Keratinocyte (primary cell): Measurements from ENCODE around the gene CXXC5. TPM values are rescaled to one million over a fixed set of nuclear protein-coding genes. Genes with fewer than 3 reads are reported as not detected.

Experiments
- DNase-seq: peaks from one replicate; pipeline ENCODE4 v3.0.0-alpha.2; 2011; ENCODE audit warnings: low read depth, missing footprints, low spot score
- FAIRE-seq: peaks from 2 replicates; lab custom pipeline; 2011; peaks lifted over from hg19 to GRCh38; lab: Jason Lieb, UNC
- H2AFZ ChIP-seq: 2 replicates; pipeline ENCODE4 v1.6.0; 2012; ENCODE audit warnings: low read length, control low read depth, inconsistent platforms; ENCODE audit not compliant: control insufficient read depth
- H3K27ac ChIP-seq: 2 replicates; pipeline ENCODE4 v1.5.1; 2011; ENCODE audit warnings: low read length; ENCODE audit not compliant: control insufficient read depth, insufficient read depth
- H3K27me3 ChIP-seq: 3 replicates; pipeline ENCODE4 v1.6.0; 2011; ENCODE audit warnings: low read length; ENCODE audit not compliant: control insufficient read depth, insufficient read depth; ENCODE audit errors: extremely low read depth
- H3K36me3 ChIP-seq, 2 experiments: 2 replicates in 1 of 2; 3 replicates in 1 of 2; pipeline ENCODE4 v1.5.1; 2011; ENCODE audit warnings: low read length in 2 of 2, mild to moderate bottlenecking in 1 of 2; ENCODE audit not compliant: control insufficient read depth in 2 of 2, insufficient read depth in 2 of 2; ENCODE audit errors: extremely low read depth in 1 of 2
- H3K4me1 ChIP-seq: 3 replicates; pipeline ENCODE4 v1.5.1; 2011; ENCODE audit warnings: low read length; ENCODE audit not compliant: control insufficient read depth, insufficient read depth; ENCODE audit errors: extremely low read depth
- H3K4me2 ChIP-seq: 3 replicates; pipeline ENCODE4 v1.6.0; 2011; ENCODE audit warnings: low read depth, low read length; ENCODE audit not compliant: control insufficient read depth, insufficient read depth; ENCODE audit errors: extremely low read depth
- H3K4me3 ChIP-seq, 3 experiments: fragments of 200-600 bp in 1 of 3; sonication (generic) in 1 of 3; 2 replicates in 2 of 3; 3 replicates in 1 of 3; pipeline ENCODE4 v1.5.1; 2011 to 2016; ENCODE audit warnings: low read length in 3 of 3, mild to moderate bottlenecking in 3 of 3, control low read depth in 2 of 3, inconsistent platforms in 1 of 3, low read depth in 1 of 3, mixed read lengths in 1 of 3, mixed run types in 1 of 3, moderate library complexity in 1 of 3; ENCODE audit not compliant: control insufficient read depth in 2 of 3, insufficient read depth in 2 of 3; ENCODE audit errors: extremely low read depth in 1 of 3
- H3K79me2 ChIP-seq: 2 replicates; pipeline ENCODE4 v1.6.0; 2012; ENCODE audit warnings: low read length; ENCODE audit not compliant: control insufficient read depth, insufficient read depth
- H3K9ac ChIP-seq: 3 replicates; pipeline ENCODE4 v1.6.0; 2011; ENCODE audit warnings: low read length; ENCODE audit not compliant: control insufficient read depth, insufficient read depth; ENCODE audit errors: extremely low read depth
- H3K9me1 ChIP-seq: 3 replicates; pipeline ENCODE4 v1.6.0; 2011; ENCODE audit warnings: low read length; ENCODE audit not compliant: control insufficient read depth, insufficient read depth; ENCODE audit errors: extremely low read depth
- H3K9me3 ChIP-seq: 2 replicates; pipeline ENCODE4 v1.5.1; 2012; ENCODE audit warnings: low read depth, low read length; ENCODE audit not compliant: control insufficient read depth
- H4K20me1 ChIP-seq: 3 replicates; pipeline ENCODE4 v1.6.0; 2011; ENCODE audit warnings: low read length; ENCODE audit not compliant: control insufficient read depth, insufficient read depth; ENCODE audit errors: extremely low read depth
- CTCF ChIP-seq, 3 experiments: IDR thresholded peaks in 1 of 3; conservative IDR thresholded peaks in 1 of 3; optimal IDR thresholded peaks in 1 of 3; 2 replicates in 2 of 3; 3 replicates in 1 of 3; pipeline versions ENCODE3 to v1.5.1; 2011; ENCODE audit warnings: low read length in 3 of 3, mild to moderate bottlenecking in 3 of 3, moderate library complexity in 2 of 3, control low read depth in 1 of 3, inconsistent platforms in 1 of 3; ENCODE audit not compliant: insufficient read depth in 2 of 3; ENCODE audit errors: extremely low read depth in 1 of 3
- EZH2 ChIP-seq: IDR thresholded peaks from one replicate; pipeline ENCODE4 v1.6.1; 2012; ENCODE audit warnings: inconsistent platforms, mild to moderate bottlenecking, low read length, moderate library complexity
- dilution Hi-C: fragments of 300-500 bp; cut with MboI; formaldehyde crosslinking; loops from one replicate; pipeline ENCODE4 v1.7.0; 2020; ENCODE audit warnings: low sequenced_read_pairs; ENCODE audit not compliant: extremely low pct_ligation_motif_present
- polyA plus RNA-seq, 5 experiments: library from polyadenylated mRNA; depleted of rRNA in 3 of 5; stranded (reverse) in 3 of 5; stranded (forward) in 1 of 5; unstranded in 1 of 5; fragments of >200 nt; gene quantifications; 1 replicate in 1 of 5; 2 replicates in 3 of 5; 3 replicates in 1 of 5; pipeline versions ENCODE4 v1.2.1 to v1.2.3, GENCODE V29; 2011 to 2012; ENCODE audit warnings: missing spikeins in 2 of 5, low read depth in 1 of 5, low replicate concordance in 1 of 5

CXXC5 gene
- polyA plus RNA-seq, 1 donor (not counting 4 experiments of a cell fraction or from before 2014, with no cell fraction given), result 1.0 TPM

- Histone ChIP-seq H3K27me3 (no peaks in the 10 kb centered on the region), H4K20me1 (no peaks in the 10 kb centered on the region), H3K9ac (no peak overlapping the region), H3K9me1 (no peaks in the 10 kb centered on the region), H3K36me3 (no peaks in the 10 kb centered on the region), H3K9me3 (no peaks in the 10 kb centered on the region), H3K79me2 (no peaks in the 10 kb centered on the region), H3K4me3 (no peak overlapping the region), H3K4me1 (peaks cover 19% of the 10 kb centered on the region), H3K27ac (no peak overlapping the region), H3K4me2 (no peak overlapping the region), H2AFZ (no peak overlapping the region)
- dilution Hi-C loops, result no loop called here
- no peak for TF ChIP-seq EZH2
- TF ChIP-seq CTCF (optimal IDR thresholded peaks at IDR 0.05 in 1 of 3, IDR thresholded peaks at IDR 0.05 in 1 of 3, conservative IDR thresholded peaks at IDR 0.05 in 1 of 3; ENCODE audit: extremely low read depth in 1 of 3, insufficient read depth in 2 of 3, low read length in 3 of 3), result no peak
- FAIRE-seq (no peak), DNase-seq (no peak)
Measured at GRCh38 chr5:139657363-139658321, 9.5 kb downstream of the CXXC5 start.

- TF ChIP-seq EZH2 (no peak), CTCF (optimal IDR thresholded peaks at IDR 0.05 in 1 of 3, IDR thresholded peaks at IDR 0.05 in 1 of 3, conservative IDR thresholded peaks at IDR 0.05 in 1 of 3; ENCODE audit: extremely low read depth in 1 of 3, insufficient read depth in 2 of 3, low read length in 3 of 3) (no peak)
- Histone ChIP-seq H3K9me1 (no peaks in the 10 kb centered on the region), H3K27me3 (no peaks in the 10 kb centered on the region), H3K9ac (no peak overlapping the region), H3K36me3 (no peaks in the 10 kb centered on the region), H2AFZ (no peak overlapping the region), H3K27ac (no peak overlapping the region), H3K4me3 (no peak overlapping the region), H4K20me1 (no peaks in the 10 kb centered on the region), H3K9me3 (no peaks in the 10 kb centered on the region), H3K79me2 (no peaks in the 10 kb centered on the region), H3K4me2 (no peak overlapping the region), H3K4me1 (peaks cover 17% of the 10 kb centered on the region)
- FAIRE-seq (no peak), DNase-seq (no peak)
- dilution Hi-C loops, result no loop called here
Measured at GRCh38 chr5:139658501-139658927, 10.4 kb downstream of the CXXC5 start.
